Mucosa of rectum (tissue), 2 donors: Measurements from ENCODE around the gene LAMA4.

ENCODE experiments used
- H3K27ac ChIP-seq, 2 donors: one replicate each; pipeline ENCODE4 v1.7.0; 2013; ENCODE audit warnings: inconsistent platforms in 2 of 2, low read depth in 2 of 2, low read length in 2 of 2
- H3K27me3 ChIP-seq, 2 donors: one replicate each; pipeline ENCODE4 v1.7.0; 2013; ENCODE audit warnings: low read length in 2 of 2; ENCODE audit not compliant: control insufficient read depth in 2 of 2, insufficient read depth in 2 of 2
- H3K36me3 ChIP-seq, 2 donors: one replicate each; pipeline ENCODE4 v1.7.0; 2013; ENCODE audit warnings: low read length in 2 of 2; ENCODE audit not compliant: control insufficient read depth in 2 of 2, insufficient read depth in 2 of 2
- H3K4me1 ChIP-seq, 2 donors: one replicate each; pipeline ENCODE4 v1.7.0; 2013; ENCODE audit warnings: low read length in 2 of 2, mild to moderate bottlenecking in 1 of 2; ENCODE audit not compliant: control insufficient read depth in 2 of 2, insufficient read depth in 2 of 2
- H3K4me3 ChIP-seq, 2 donors: one replicate each; pipeline ENCODE4 v1.7.0; 2013; ENCODE audit warnings: low read length in 2 of 2
- H3K9ac ChIP-seq, 2 donors: one replicate each; pipeline ENCODE4 v1.7.0; 2013; ENCODE audit warnings: low read length in 2 of 2, low read depth in 1 of 2, mild to moderate bottlenecking in 1 of 2
- H3K9me3 ChIP-seq, 2 donors: one replicate each; pipeline ENCODE4 v1.7.0; 2013; ENCODE audit warnings: low read length in 2 of 2; ENCODE audit not compliant: control insufficient read depth in 2 of 2
- donor health status: healthy.
- donor health status: Normal muscosa, but diverticular disease.

LAMA4 gene

DNA sequence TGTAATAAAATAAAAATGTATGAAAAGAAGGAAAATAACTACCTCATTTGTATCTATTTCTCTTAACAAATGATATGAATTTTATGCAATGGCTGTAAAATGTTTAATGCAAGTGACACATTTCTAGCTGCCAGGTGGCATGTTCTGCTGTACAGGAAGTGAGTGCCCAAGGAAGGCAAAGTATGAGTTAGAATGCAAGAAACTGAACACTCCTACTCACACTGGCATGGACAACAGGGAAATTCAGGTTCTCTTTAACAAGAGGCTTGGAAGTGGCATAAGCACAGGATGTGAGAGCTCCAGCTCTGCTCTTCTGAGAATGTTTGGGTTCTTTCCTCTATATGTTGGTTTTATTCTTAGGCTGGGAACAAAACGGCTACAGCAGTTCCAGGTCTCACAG lies 20.4 kb upstream of the LAMA4 start:
- H3K4me3 ChIP-seq, result no peak overlapping the region
- H3K27me3 ChIP-seq, result no peaks in the 10 kb centered on the region
- no peak overlapping the region for H3K27ac ChIP-seq
- H3K9ac ChIP-seq, result no peak overlapping the region
- H3K9me3 ChIP-seq, result no peaks in the 10 kb centered on the region
- H3K4me1 ChIP-seq, result no peaks in the 10 kb centered on the region
- H3K36me3 ChIP-seq, result no peaks in the 10 kb centered on the region

- no peaks in the 10 kb centered on the region for H3K36me3 ChIP-seq
- H3K4me1 ChIP-seq, result no peaks in the 10 kb centered on the region
- no peaks in the 10 kb centered on the region for H3K27me3 ChIP-seq
Measured at GRCh38 chr6:112272799-112273198, 18.4 kb upstream of the LAMA4 start.

GRCh38 chr6:112270756-112271155 lies 16.4 kb upstream of the LAMA4 start:
- H3K9me3 ChIP-seq, result no peaks in the 10 kb centered on the region
- H3K9ac ChIP-seq, result no peak overlapping the region
- no peaks in the 10 kb centered on the region for H3K4me1 ChIP-seq
- no peaks in the 10 kb centered on the region for H3K36me3 ChIP-seq
- H3K4me3 ChIP-seq, result no peak overlapping the region
- no peaks in the 10 kb centered on the region for H3K27me3 ChIP-seq
- H3K27ac ChIP-seq, result no peak overlapping the region

More at GRCh38 chr6:112272799-112273198, 18.4 kb upstream of the LAMA4 start:
- Histone ChIP-seq H3K27ac (no peak overlapping the region), H3K4me3 (no peak overlapping the region), H3K9ac (no peak overlapping the region), H3K9me3 (no peaks in the 10 kb centered on the region)

- no peak overlapping the region for H3K27ac ChIP-seq
- no peak overlapping the region for H3K9ac ChIP-seq
- H3K36me3 ChIP-seq, result no peaks in the 10 kb centered on the region
- H3K9me3 ChIP-seq, result no peaks in the 10 kb centered on the region
- H3K4me1 ChIP-seq, result no peaks in the 10 kb centered on the region
- H3K27me3 ChIP-seq, result no peaks in the 10 kb centered on the region
- H3K4me3 ChIP-seq, result no peak overlapping the region
Measured at GRCh38 chr6:112269979-112270566, 15.7 kb upstream of the LAMA4 start.

GRCh38 chr6:112269114-112269513 lies 14.7 kb upstream of the LAMA4 start:
- no peaks in the 10 kb centered on the region for H3K27me3 ChIP-seq
- peak overlapping the region in 1 of 2 donors; percentile 11 for H3K27ac ChIP-seq
- H3K9me3 ChIP-seq, result no peaks in the 10 kb centered on the region
- no peak overlapping the region for H3K4me3 ChIP-seq
- no peaks in the 10 kb centered on the region for H3K36me3 ChIP-seq
- no peaks in the 10 kb centered on the region for H3K4me1 ChIP-seq
- H3K9ac ChIP-seq, result no peak overlapping the region

GRCh38 chr6:112268654-112269053 lies 14.3 kb upstream of the LAMA4 start:
- Histone ChIP-seq H3K4me1 (no peaks in the 10 kb centered on the region), H3K9ac (no peak overlapping the region), H3K36me3 (no peaks in the 10 kb centered on the region), H3K27ac (peak overlapping the region in 1 of 2 donors; percentile 11), H3K27me3 (no peaks in the 10 kb centered on the region), H3K4me3 (no peak overlapping the region), H3K9me3 (no peaks in the 10 kb centered on the region)

- H3K4me3 ChIP-seq, result no peak overlapping the region
Measured at GRCh38 chr6:112268019-112268418, 13.7 kb upstream of the LAMA4 start.

DNA sequence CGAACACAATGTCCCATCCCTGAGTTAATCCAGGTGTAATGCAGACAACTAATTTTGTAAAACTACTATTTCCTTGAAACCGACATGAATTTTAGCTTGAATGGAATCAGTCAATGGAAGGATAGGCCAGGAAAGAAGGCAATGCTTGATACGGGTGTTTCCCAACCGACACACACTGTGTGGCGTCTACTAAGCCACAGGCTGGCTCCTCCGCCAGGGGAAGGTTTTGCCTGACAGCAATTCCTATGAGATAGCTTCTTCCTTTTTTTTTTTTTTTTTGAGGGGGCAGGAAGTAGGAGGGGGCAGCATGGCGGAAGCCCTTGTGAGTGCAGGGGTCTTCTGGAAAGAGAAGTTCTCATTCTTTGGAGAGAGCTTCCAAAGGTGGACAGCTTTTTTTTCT lies 12.0 kb upstream of the LAMA4 start:
- no peak overlapping the region for H3K27ac ChIP-seq
- H3K4me3 ChIP-seq, result no peak overlapping the region
- no peaks in the 10 kb centered on the region for H3K4me1 ChIP-seq
- H3K36me3 ChIP-seq, result no peaks in the 10 kb centered on the region
- no peaks in the 10 kb centered on the region for H3K27me3 ChIP-seq
- no peak overlapping the region for H3K9ac ChIP-seq
- no peaks in the 10 kb centered on the region for H3K9me3 ChIP-seq

More at GRCh38 chr6:112268019-112268418, 13.7 kb upstream of the LAMA4 start:
- no peaks in the 10 kb centered on the region for H3K27me3 ChIP-seq
- no peaks in the 10 kb centered on the region for H3K4me1 ChIP-seq
- H3K36me3 ChIP-seq, result no peaks in the 10 kb centered on the region
- no peak overlapping the region for H3K9ac ChIP-seq
- H3K9me3 ChIP-seq, result no peaks in the 10 kb centered on the region
- H3K27ac ChIP-seq, result no peak overlapping the region

DNA sequence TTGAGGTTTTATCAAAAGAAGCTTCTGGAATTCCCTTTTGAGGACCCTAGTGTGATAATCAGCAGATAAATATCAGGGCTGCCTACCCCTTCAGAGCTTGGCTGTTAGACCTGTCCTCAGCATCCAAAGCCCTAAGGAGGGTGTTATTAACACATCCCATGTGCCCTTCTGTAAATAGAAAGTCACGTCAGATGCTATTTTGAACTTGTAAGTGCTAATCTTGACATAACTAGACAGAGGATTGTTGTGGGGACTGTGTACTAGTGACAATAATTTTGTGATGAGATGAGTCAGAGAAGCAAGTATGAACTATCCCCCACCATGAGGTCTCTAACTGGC lies 4.9 kb upstream of the LAMA4 start:
- no peaks in the 10 kb centered on the region for H3K36me3 ChIP-seq
- peaks cover 0 to under 1% of the 10 kb centered on the region in 2 donors for H3K27me3 ChIP-seq
- no peak overlapping the region for H3K9ac ChIP-seq
- no peaks in the 10 kb centered on the region for H3K9me3 ChIP-seq
- H3K4me3 ChIP-seq, result no peak overlapping the region
- peaks cover 0 to 3% of the 10 kb centered on the region in 2 donors for H3K4me1 ChIP-seq
- no peak overlapping the region for H3K27ac ChIP-seq

- Histone ChIP-seq H3K36me3 (no peaks in the 10 kb centered on the region), H3K4me1 (peaks cover 0 to 3% of the 10 kb centered on the region in 2 donors), H3K9ac (no peak overlapping the region), H3K4me3 (no peak overlapping the region), H3K27me3 (peaks cover 0 to 5% of the 10 kb centered on the region in 2 donors), H3K27ac (no peak overlapping the region), H3K9me3 (no peaks in the 10 kb centered on the region)
Measured at GRCh38 chr6:112258642-112259336, 4.4 kb upstream of the LAMA4 start.
